Measurements from ENCODE around the gene SYS1.

Gene SYS1

DNA sequence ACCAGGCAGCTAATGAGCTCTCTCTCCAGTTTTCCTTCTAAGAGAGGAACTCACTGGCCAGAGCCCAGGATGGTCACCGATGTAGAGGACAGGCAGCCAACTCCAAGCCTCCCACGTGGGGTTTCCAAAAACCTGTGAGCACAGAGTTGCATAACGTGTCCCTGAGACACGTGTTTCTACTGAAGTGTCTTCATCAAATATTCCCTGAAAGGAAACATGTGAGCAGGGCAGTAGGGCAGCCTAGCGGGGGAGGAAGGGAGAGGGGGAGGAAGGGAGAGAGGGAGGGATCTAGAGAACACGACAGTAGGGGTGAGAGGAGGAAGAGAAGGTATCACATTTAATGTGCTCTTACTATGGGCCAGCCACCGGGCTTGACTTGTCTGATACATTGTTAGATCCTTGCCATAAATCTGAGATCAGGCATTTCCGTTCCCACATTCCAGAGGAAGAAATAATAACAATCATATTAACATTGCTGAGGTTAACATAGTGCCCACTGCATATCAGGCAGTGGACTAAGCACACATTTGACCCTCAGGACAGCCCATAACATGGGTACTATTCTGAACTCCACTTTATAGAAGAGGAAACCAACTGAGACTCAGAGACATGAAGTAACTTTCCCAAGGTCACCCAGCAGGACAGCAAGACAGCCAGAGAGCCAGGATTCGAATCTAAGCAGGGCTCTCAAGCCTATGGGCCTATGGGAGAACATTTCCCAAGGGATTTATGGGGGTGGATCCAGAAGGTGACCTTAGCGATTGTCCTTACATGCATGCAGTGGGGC lies 4.5 kb upstream of the SYS1 start:
- DNase-seq = peak in 1 of 2 donors; percentile 35

DNA sequence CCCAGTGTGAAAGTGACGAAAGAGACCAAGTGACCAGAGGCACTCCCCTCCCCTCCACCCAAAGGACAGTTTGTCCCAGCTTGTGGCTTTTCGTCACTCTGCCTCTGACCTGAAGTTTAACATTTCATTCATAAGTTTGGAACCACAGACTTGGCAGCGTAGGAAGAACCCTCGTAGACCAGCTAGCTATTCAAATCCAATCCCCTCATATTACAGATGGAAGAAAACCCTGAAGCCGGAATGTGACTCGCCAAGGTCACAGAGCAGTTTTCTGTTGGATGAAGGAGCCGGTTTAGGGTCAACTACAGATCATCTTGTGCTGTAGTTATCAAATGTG lies 3.9 kb upstream of the SYS1 start:
- no peak for DNase-seq

DNA sequence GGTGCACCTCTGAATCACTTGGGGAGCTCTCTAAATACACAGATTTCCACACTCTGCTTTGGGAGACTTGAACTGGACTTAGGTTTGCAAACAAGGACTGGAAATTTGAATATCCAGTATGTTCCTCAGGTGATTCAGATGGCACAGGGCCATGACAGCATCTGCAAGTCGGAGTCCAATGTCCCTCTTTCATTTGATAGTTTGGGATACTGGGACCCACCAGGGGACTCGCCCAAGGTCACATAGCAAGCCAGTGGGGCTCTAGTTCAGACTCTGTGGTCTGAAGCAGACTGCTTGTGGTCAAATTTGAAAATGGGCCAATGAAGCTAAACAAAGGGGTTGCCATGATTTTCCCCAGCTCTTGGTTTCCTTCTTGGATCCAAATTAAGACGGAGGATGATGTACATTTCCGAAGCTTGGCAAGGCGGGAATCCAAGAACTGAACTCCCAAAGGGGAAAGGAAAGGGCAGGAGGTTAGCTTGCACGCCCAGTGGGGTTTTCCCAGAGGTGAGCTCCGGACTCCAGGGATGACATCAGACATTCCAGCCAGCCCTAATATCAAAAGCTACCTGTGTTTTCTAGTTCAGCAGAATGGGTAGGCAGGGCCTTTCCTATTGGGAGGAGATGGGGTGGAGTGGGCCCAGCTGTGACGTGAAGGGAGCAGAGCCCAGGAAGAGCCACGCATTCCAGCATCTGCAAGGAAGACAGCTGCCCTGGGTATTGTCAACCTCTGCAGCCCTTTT lies 3.4 kb upstream of the SYS1 start:
- DNase-seq = no peak

DNA sequence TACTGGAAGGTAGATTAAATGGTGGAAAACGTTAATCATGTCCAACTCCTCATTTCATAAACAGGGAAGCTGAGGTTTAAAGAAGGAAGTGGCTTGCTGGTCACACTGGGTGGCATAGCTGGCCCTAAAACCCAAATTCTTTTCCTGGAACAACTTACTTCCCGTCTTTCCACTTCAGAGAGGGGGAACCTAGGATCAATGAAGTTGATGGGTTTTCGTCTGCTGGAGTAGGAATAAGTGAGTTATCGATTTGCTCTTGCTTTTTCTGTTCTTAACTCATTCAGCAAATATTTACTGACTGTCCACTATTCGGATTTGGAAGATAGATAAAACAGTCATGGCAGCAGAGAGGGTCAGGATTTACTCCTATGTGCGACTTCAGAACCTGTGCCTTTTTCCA lies 1.2 kb upstream of the SYS1 start:
- no peak for DNase-seq

DNA sequence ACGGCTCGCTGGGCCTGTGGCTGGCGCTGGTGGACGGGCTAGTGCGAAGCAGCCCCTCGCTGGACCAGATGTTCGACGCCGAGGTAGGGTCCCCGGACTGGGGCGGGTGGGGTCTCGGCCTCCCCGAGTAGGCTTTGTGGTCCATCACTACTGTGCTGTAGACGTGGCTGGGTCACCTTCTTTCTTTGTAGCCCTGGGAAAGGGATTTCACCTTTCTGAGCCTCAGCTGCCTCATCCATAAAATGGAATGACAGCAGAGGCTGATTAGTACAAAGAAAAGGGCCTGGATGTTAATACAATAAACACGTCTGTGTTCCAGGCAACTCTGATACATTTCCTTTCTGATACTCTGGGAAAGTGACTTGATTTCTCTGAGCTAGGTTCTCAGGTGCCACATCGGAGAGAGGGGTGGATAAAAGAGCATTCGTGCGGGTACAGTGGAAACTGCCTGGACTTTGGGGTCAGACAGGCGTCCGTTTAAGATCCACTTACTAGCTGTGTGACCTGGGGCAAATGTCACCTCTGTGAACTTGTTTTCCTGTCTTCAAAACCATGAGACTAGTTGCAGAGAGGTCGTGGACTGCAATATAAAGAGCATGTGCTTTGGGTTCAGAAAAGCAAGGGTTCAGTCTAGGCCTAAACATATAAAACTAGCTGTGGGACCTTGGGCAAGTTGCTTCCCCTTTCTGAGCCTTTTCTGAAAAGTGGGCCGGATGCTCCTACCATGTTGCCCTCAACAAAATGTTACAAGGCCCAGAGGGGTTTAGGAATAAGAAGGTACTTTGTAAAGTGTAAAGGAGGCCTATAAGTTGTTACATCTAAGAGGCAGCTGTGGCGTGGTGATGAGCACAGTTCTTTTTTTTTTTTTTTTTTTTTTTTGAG lies 896 bp downstream of the SYS1 start:
- DNase-seq = no peak

DNA sequence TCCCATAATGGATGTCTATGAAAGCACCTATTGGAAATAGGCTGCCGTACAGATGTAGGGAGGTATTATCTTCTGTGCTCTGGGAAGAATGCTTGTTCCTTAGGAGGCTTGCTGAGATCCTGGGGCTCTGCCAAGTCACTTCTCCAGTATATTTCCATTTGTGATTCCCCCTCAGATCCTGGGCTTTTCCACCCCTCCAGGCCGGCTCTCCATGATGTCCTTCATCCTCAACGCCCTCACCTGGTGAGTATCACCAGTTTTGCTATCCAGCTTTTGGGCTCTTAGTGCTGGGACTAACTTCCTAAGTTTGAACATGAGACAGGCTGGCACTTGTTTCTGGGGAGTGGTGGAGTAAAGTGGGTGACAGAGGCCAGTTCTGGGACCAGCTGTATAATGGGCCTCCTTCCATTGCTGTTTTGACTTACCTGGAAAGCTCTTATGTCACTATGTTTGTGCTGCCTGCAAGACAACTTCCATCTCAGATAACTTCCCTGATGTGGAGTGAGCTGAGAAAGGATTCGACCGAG lies 2.6 kb downstream of the SYS1 start:
- no peak for DNase-seq

DNA sequence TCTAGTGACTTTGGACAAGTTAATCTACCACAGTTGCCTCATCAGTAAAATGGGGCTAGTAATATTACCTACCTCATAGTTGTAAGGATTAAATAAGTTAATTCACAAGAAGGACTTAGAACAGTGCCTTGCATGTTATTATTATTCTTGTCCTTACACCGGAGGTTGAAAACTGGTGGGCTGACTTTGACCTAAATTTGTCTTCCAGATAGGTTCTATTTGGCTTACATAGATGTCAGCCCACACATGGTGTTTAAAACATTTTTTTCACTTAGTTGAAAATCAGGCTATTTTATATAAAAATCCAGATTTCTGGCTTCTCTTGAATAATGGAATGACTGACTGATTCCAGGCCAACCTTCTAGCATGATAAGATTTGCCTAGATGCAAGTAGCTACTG lies 3.2 kb downstream of the SYS1 start:
- DNase-seq = no peak

DNA sequence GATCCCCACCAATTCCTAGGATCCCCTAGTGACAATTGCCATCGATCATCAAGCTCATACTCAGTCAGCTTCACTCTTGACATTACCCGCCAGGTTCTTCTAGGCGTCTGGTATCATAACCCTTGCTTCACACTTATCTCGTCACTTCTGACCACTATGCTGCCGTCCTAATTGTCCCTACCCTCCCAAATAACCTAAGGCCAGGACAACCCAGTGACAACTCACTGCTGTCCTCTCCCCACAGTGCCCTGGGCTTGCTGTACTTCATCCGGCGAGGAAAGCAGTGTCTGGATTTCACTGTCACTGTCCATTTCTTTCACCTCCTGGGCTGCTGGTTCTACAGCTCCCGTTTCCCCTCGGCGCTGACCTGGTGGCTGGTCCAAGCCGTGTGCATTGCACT lies 3.7 kb downstream of the SYS1 start:
- DNase-seq = no peak

DNA sequence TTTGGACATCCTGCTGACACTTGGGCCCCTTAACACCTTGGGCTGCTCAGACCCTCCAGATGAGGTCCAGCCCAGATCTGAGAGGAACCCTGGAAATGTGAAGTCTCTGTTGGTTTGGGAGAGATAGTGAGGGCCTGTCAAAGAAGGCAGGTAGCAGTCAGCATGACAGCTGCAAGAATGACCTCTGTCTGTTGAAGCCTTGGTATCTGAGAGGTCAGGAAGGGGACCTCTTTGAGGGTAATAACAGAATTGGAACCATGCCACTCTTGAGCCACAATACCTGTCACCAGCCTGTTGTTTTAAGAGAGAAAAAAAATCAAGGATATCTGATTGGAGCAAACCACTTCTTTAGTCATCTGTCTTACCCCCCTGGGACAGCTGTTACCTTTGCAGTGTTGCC lies 4.2 kb downstream of the SYS1 start:
- no peak for DNase-seq

DNA sequence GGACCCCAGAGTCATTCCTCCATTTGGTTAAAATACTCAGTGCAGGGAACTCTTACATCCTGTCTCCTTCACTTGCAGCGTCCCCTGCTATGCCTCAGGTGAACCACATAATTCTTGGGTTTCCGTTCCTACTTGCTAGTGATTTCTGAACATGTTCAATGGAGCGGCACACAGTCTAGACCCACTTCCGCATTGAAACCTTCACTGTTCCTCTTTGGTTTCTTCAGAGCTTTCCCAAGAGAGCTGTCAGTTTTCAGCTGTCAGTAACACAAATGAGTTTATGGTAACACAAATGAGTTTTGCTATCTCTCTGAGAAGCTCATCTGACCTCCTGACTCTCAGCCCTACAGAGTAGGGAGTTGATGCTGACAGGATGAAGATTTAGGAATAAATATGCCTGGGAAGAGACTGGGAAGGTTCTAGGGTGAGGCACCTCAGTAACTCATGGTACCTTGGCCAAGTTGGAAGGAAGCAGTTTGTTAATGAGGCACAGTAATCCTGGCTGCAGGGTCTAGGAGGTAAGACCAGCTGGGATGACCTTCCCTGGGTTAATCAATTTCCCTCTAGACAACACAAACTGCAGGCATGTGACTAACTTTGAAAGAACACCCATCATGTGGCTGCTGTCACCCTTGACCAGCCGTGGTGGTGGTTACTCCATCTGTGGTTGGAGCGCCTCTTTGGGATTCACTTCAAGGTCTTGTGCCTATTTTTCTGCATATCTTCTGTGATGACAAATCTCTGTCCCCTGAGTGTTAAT lies 5.4 kb downstream of the SYS1 start:
- peak; percentile 66 to 80 for DNase-seq

DNA sequence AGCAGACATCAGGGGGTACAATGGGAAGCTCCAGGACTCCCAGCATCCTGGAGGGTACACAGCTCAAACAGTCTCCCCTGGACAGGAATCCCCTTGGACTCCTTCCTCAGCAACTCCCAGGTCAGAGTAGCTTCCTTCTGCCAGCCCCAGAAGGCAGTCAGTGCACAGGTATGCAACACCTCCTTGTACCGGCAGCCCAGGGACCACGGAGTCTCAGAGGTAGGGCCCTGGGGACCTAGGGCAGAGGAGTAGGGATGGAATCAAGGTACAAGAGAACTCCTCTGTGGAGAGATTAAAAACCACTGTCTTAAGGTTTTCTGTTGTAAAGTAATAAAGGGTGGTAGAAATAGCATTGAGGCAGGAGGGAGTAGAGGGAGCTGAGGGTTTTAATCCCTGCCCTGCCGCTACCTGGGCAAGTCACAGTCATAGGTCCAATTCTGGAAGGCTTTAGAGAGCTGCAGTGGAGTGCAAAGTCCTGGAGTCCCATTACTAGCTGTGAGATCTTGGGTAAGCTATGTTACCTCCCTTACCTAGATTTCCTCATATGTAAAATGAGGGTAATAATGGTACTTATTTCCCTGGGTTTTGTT lies 7.7 kb downstream of the SYS1 start:
- no peak for DNase-seq

DNA sequence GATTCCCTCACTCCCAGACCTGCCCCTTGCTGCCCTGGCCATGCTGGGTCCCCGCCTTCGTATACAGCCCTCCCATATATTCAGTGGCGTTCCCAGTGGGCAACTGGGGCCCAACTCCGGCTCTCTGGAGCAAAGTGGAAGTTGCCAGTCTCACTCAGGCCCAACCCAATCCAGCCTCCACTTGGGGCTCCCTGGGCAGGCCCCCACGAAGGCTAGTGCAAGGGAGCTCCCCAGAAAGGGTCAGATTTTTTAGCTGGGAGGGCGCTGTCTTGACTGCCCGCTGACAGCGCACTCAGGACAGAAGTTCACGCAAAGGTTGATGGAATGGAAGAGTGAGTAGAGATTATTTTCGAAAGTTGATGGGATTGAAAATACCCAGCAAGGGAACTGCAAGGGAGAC lies 9.3 kb downstream of the SYS1 start:
- DNase-seq = no peak

DNA sequence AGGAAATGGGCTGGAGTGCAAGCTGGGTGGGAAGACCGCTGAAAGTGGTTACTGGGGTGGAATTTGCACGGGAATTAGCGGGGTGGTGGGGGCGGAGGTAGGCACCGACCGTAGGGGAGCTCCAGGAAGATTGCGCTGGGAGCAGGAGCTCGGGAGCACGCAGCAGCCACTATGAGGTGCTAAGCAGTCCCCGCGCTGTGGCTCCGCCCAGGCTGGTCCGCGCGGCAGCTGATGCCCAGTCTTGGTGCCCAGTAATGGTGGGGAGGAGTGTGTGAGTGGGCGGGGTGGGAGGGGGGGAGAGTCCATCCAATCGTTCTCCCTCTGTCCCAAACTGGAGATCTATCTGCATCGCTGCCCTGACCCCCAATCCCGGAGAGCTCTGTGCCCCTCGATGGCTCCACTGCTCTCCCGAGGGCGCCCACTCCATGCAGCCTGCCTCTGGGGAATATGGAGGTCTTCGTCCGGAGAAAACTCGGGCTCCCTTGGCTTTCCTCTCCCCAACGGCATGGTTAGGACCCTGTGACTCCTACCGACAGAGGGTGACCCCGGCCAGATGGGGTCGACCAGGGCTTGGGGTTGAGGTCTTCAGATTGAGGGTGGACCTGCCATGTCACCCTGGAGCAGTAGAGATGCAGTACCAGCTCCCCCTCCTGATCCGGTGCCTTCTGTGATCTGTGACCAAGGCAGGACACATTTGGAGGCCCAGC lies 9.8 kb downstream of the SYS1 start:
- DNase-seq = no peak

DNA sequence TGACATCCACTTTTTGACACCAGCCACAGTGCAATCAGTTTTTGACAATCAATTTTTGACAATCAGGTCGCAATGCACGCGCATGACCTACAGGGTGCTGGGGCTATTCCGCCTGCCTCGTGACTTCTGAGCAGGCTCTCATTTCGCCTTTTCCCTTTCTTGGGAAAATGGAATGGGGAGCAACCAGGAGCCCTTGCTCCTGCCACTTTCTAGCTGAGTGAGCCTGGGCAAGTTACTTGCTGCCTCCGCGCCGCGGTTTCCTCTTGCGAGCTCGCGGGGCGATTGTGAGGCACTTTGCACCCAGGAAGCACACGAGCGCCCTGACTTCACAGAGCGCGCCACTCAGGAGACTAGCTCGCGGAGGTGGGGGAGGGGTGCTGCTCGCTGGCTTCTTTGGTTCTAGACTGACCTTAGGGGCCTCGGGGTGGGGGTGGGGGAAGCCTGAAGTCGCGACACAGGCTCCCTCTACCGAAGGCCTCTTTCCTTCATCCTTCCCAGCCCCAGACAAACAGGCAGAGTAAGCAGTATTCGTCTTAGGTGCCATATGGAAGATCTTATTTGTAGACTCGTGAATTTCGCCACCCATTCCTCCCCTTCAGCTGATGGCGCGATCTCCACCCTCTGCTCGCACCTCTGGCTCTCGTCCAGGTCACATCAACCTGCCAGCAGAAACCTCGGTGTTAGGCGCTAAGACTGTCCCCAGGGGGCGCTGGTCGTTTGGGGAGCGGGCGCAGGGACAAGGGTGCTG lies 10.6 kb downstream of the SYS1 start:
- DNase-seq = peak; percentile 90

DNA sequence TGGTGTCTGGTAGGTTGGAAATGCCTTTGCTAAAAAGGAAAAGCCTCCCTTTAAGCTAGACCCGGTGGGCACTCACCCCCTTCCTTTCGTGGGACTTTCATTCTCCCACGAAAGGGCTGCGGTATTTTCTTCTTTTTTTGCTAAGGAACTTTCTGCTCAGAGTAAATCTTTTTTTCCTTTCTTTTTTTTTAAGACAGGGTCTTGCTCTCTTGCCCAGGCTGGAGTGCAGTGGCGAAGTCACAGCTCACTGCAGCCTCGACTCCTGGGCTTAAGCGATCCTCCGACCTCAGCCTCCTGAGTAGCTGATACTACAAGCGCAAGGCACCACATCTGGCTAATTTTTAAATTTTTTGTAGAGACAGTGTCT lies 11.1 kb downstream of the SYS1 start:
- DNase-seq = no peak

DNA sequence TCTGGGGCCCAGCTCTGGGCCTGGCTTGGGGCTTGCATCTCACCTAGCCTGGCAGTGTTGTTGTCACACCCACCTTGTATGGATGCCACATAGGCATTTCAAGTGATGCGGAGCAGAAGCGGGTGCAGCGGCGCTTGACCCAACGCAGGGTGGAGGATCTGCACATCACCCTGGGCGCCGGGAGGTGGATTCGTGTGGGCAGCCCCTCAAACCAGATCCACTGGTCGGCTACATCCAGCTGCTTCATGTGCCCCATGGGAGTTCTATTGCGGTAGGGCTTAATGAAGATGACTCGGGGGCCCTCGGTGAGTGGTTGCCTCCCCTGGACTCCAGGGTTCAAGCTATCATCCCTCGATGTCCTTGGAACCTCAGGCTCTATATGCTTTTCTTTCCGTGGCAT lies 12.0 kb downstream of the SYS1 start:
- DNase-seq = no peak

DNA sequence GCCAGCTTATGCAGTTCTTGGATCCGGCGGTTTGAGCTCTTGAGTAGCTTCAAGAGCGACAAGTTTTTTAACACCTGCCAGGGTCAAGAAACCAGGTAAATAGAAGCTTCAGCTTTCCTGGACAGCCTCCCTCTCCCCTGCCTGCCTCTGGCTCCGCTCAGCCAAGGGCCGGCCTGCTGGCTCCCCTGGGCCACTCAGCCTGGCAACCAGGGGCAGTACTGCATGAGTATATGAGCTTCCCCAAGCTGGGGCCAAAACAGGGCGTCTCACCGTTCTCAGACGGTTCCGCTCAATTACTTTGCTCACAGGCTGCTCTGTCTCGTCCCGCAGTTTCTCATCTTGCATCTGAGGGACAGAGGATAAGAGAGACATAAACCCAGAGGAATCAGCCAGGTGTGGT lies 14.3 kb downstream of the SYS1 start:
- DNase-seq = no peak

DNA sequence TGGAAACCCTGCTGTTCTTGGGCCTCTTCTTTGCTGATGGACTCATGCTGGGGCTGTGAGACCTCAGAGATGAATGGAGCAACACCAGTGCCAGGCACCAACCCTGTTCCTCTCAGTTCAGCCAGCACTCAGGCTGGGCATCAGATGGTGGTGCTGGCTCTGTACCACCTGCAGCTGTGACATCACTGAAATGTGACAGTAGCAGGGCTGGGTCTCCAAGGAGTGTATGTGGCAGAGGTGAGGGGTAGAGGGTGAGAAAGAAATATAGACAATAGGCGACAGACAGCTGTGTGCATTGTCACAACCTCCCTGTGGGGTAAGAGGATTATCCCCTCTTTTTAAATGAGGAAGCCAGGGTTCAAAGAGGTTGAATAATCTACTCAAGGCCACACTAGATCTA lies 15.2 kb downstream of the SYS1 start, which contains the start of gene TP53TG5:
TP53TG5 (minus strand) TSS at position 135 of the 400 bp plus-strand sequence; CDS start at position 46, 89 bp downstream.
- DNase-seq = no peak

DNA sequence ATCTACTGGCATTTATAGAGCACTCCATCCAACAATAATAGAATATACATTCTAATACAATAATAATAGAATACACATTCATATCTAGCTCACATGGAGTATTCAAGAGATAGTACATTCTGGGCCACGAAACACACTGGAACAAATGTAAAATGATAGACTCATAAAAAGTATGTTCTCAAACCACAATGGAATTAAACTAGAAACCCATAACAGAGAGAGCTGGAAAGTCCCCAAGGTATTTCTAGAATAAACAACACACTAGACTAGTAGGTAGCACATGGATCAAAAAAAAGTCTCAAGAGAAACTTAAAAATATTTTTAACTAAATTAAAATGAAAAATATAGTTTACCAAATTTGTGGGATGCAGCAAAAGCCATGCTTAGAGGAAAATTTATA lies 24.3 kb downstream of the SYS1 start:
- DNase-seq = no peak

DNA sequence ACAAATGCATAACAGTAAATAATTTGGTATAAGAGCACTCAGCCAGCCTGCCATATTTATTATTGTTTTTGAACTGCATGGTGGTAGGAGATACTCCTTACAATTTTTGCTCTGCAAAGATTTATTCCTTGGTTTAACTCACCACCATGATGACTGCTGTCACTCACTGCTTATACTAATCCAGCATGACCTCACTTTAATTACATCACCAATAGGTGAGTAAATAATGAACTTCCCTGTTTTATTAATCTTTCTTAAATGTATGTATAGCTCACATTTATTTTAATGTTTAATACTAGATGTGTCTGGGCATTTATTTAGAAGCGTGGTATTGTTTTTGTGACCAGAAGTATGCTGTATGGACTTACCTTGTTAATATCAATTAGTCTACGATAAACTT lies 28.0 kb downstream of the SYS1 start:
- DNase-seq = no peak

DNA sequence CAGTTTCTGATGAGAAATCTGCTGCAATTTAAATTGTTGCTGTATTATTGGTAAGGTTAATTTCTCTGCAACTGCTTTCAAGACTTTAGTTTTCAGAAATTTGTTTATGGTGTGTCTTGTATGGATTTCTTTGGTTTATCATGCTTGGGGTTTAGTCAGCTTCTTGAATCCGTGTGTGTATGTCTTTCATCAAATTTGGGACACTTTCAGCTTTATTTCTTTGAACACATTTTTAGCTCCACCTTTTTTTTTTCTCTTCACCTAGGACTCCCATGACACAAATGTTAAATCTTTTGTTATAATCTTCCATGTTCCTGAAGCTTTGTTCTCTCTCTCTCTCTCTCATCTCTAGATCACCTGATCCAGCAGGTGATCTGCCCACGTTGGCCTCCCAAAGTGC lies 28.6 kb downstream of the SYS1 start:
- no peak for DNase-seq
